PC-3 (cell line): ENCODE measurements around the gene AKR1B15. TPM values are rescaled to one million over a fixed set of nuclear protein-coding genes. Genes with fewer than 3 reads are reported as not detected.

Source experiments
- ATAC-seq: fragments of 200-7000 bp; cut with Tn5 transposase; 2 replicates; pipeline ENCODE4 v1.9.1; 2020; ENCODE audit warnings: mild to moderate bottlenecking, moderate library complexity
- BruUV-seq: library from RNA; stranded (reverse); fragments of 400-500 nt; replicated peaks from 2 replicates; lab custom pipeline; 2021; lab: Mats Ljungman, UMichigan
- CTCF ChIA-PET: fragments of 300-600 bp; sonication (Branson Sonifier 250); formaldehyde crosslinking; loops from one replicate; lab custom pipeline; 2022; ENCODE audit warnings: antibody characterized with exemption; lab: Charles Lee
- POLR2A ChIA-PET: fragments of 300-600 bp; sonication (Branson Sonifier 250); formaldehyde crosslinking; loops from one replicate; lab custom pipeline; 2022; ENCODE audit warnings: antibody characterized with exemption; ENCODE audit not compliant: unreplicated experiment; lab: Charles Lee
- DNase-seq: peaks from one replicate; pipeline ENCODE4 v3.0.0-alpha.2; 2015
- H2AFZ ChIP-seq: fragments of 300-600 bp; sonication (generic); 2 replicates; pipeline ENCODE4 v1.6.0; 2016; ENCODE audit warnings: antibody characterized with exemption, low read length
- H3F3A ChIP-seq: fragments of 300-600 bp; sonication (generic); one replicate; pipeline ENCODE4 v1.6.0; 2017; ENCODE audit warnings: antibody characterized with exemption, low read length, control low read depth, mild to moderate bottlenecking; ENCODE audit not compliant: unreplicated experiment
- H3K27ac ChIP-seq: fragments of 300-600 bp; sonication (generic); 2 replicates; pipeline ENCODE4 v1.5.1; 2016; ENCODE audit warnings: mild to moderate bottlenecking, low read length
- H3K27me3 ChIP-seq: fragments of 300-600 bp; sonication (generic); 2 replicates; pipeline ENCODE4 v1.6.1; 2016; ENCODE audit warnings: low read length, mixed read lengths
- H3K36me3 ChIP-seq: fragments of 300-600 bp; sonication (generic); 2 replicates; pipeline ENCODE4 v1.6.1; 2016; ENCODE audit warnings: low read depth, mixed run types, low read length, mixed read lengths
- H3K4me1 ChIP-seq: fragments of 300-600 bp; sonication (generic); 2 replicates; pipeline ENCODE4 v1.5.1; 2016; ENCODE audit warnings: low read length; ENCODE audit not compliant: insufficient read depth
- H3K4me2 ChIP-seq: fragments of 300-600 bp; sonication (generic); 2 replicates; pipeline ENCODE4 v1.6.0; 2016; ENCODE audit warnings: low read length
- H3K4me3 ChIP-seq: fragments of 300-600 bp; sonication (generic); 2 replicates; pipeline ENCODE4 v1.5.1; 2016; ENCODE audit warnings: mild to moderate bottlenecking, low read length, mixed read lengths
- H3K79me2 ChIP-seq: fragments of 300-600 bp; sonication (generic); 2 replicates; pipeline ENCODE4 v1.6.1; 2017; ENCODE audit warnings: low read length, mixed read lengths
- H3K9ac ChIP-seq: fragments of 300-600 bp; sonication (generic); 2 replicates; pipeline ENCODE4 v1.6.0; 2016; ENCODE audit warnings: mild to moderate bottlenecking, low read length
- H3K9me2 ChIP-seq: fragments of 300-600 bp; sonication (generic); replicated peaks from 2 replicates; pipeline ENCODE4 v1.6.1; 2016; ENCODE audit warnings: mixed run types, low read length, mixed read lengths
- H3K9me3 ChIP-seq: fragments of 300-600 bp; sonication (generic); 2 replicates; pipeline ENCODE4 v1.6.1; 2016; ENCODE audit warnings: low read length, mixed read lengths
- H4K20me1 ChIP-seq: fragments of 300-600 bp; sonication (generic); 2 replicates; pipeline ENCODE4 v1.6.1; 2016; ENCODE audit warnings: low read length, mixed read lengths
- EZH2 ChIP-seq: fragments of 300-600 bp; sonication (generic); IDR thresholded peaks from one replicate; pipeline ENCODE4 v1.6.1; 2017; ENCODE audit warnings: antibody characterized with exemption, mild to moderate bottlenecking, low read length; ENCODE audit not compliant: unreplicated experiment
- EZH2phosphoT487 ChIP-seq: fragments of 300-600 bp; sonication (generic); IDR thresholded peaks from 2 replicates; pipeline ENCODE4 v1.6.1; 2018; ENCODE audit warnings: mild to moderate bottlenecking, antibody characterized with exemption, low read length, borderline replicate concordance
- intact Hi-C: fragments of 100-400 bp; cut with micrococcal nuclease; formaldehyde crosslinking; loops from 2 replicates; pipeline ENCODE4 v1.9.0; 2023
- total RNA-seq: library from RNA; depleted of rRNA; stranded (reverse); fragments of >200 nt; gene quantifications from 2 replicates; pipeline ENCODE4 v1.2.3, GENCODE V29; 2014
- TF ChIP-seq, protein P1 (sequence below): fragments of 300-600 bp; sonication (generic); conservative IDR thresholded peaks from 2 replicates; pipeline ENCODE4 v1.5.1; 2017; ENCODE audit warnings: antibody characterized with exemption, low read depth, mild to moderate bottlenecking, low read length

The AKR1B15 gene
- total RNA-seq, 1 experiment from 2014 or later: 0.40 TPM

- H4K20me1 ChIP-seq: no peaks in the 10 kb centered on the region
- no peak overlapping the region for H3K27ac ChIP-seq
- peak; percentile 33 for DNase-seq
- H3F3A ChIP-seq: no peaks in the 10 kb centered on the region
- H3K9ac ChIP-seq: no peak overlapping the region
- H3K4me2 ChIP-seq: no peak overlapping the region
- CTCF ChIA-PET: no interaction called here
- BruUV-seq: no TSS peak
- no peak for ATAC-seq
- intact Hi-C loops: no loop called here
- peaks cover 17% of the 10 kb centered on the region for H3K4me1 ChIP-seq
- no peaks in the 10 kb centered on the region for H3K27me3 ChIP-seq
- H2AFZ ChIP-seq: no peak overlapping the region
- no peaks in the 10 kb centered on the region for H3K9me3 ChIP-seq
- TF ChIP-seq EZH2 (no peak), EZH2phosphoT487 (no peak)
- TF ChIP-seq, protein P1, sequence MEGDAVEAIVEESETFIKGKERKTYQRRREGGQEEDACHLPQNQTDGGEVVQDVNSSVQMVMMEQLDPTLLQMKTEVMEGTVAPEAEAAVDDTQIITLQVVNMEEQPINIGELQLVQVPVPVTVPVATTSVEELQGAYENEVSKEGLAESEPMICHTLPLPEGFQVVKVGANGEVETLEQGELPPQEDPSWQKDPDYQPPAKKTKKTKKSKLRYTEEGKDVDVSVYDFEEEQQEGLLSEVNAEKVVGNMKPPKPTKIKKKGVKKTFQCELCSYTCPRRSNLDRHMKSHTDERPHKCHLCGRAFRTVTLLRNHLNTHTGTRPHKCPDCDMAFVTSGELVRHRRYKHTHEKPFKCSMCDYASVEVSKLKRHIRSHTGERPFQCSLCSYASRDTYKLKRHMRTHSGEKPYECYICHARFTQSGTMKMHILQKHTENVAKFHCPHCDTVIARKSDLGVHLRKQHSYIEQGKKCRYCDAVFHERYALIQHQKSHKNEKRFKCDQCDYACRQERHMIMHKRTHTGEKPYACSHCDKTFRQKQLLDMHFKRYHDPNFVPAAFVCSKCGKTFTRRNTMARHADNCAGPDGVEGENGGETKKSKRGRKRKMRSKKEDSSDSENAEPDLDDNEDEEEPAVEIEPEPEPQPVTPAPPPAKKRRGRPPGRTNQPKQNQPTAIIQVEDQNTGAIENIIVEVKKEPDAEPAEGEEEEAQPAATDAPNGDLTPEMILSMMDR: no peak
- no peaks in the 10 kb centered on the region for H3K9me2 ChIP-seq
- H3K4me3 ChIP-seq: no peak overlapping the region
- no peaks in the 10 kb centered on the region for H3K79me2 ChIP-seq
- H3K36me3 ChIP-seq: no peaks in the 10 kb centered on the region
- POLR2A ChIA-PET: no interaction called here
These were observed 46.2 kb upstream of the AKR1B15 start for GRCh38 chr7:134502463-134503371.

GRCh38 chr7:134504660-134505164, 44.2 kb upstream of the AKR1B15 start:
- Histone ChIP-seq H3K4me1 (peaks cover 17% of the 10 kb centered on the region), H3K27ac (no peak overlapping the region), H4K20me1 (no peaks in the 10 kb centered on the region), H3K9ac (no peak overlapping the region), H3F3A (no peaks in the 10 kb centered on the region), H2AFZ (no peak overlapping the region), H3K27me3 (no peaks in the 10 kb centered on the region), H3K9me3 (no peaks in the 10 kb centered on the region), H3K79me2 (no peaks in the 10 kb centered on the region), H3K36me3 (no peaks in the 10 kb centered on the region), H3K4me3 (no peak overlapping the region), H3K4me2 (no peak overlapping the region), H3K9me2 (no peaks in the 10 kb centered on the region)
- BruUV-seq: no TSS peak
- no peak for TF ChIP-seq EZH2
- TF ChIP-seq, protein P1: no peak
- no peak for TF ChIP-seq EZH2phosphoT487
- ATAC-seq: peak; percentile 45
- ChIA-PET CTCF (no interaction called here), POLR2A (no interaction called here)
- no peak for DNase-seq
- intact Hi-C loops: no loop called here

DNA sequence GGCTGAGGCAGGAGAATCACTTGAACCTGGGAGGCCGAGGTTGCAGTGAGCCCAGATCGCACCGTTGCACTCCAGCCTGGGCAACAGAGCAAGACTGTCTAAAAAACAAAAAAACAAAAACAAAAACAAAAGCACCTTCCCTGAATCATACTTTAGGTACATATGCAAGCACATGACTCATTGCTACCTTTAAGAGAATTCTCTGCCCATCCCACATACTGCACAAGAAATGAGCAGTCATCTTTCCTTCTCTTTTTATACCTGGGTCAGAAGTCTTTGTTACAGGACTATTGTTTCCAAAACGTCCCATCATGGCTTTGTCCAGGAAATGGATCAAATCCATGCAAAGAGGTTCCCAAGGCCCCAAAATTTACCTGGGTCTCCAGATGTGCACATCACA, 43.1 kb upstream of the AKR1B15 start:
- Histone ChIP-seq H3K4me2 (no peak overlapping the region), H3K36me3 (no peaks in the 10 kb centered on the region), H3K27me3 (no peaks in the 10 kb centered on the region), H3K9me3 (no peaks in the 10 kb centered on the region), H3K9ac (no peak overlapping the region), H3K9me2 (no peaks in the 10 kb centered on the region), H3K79me2 (no peaks in the 10 kb centered on the region), H3K4me1 (peaks cover 21% of the 10 kb centered on the region), H3K27ac (no peak overlapping the region), H4K20me1 (no peaks in the 10 kb centered on the region), H3K4me3 (no peak overlapping the region), H3F3A (no peaks in the 10 kb centered on the region), H2AFZ (no peak overlapping the region)
- ChIA-PET CTCF (no interaction called here), POLR2A (no interaction called here)
- intact Hi-C loops: no loop called here
- peak; percentile 86 for ATAC-seq
- peak; percentile 71 for DNase-seq
- no TSS peak for BruUV-seq
- TF ChIP-seq, protein P1: no peak
- no peak for TF ChIP-seq EZH2phosphoT487
- TF ChIP-seq EZH2: no peak
